Peyer's patch (tissue), 4 donors: ENCODE data around the gene TBX18.

Source experiments
- POLR2A ChIP-seq, 2 donors: fragments of 450-650 bp; IDR thresholded peaks; one replicate each; pipeline ENCODE4 v1.5.1; 2017; ENCODE audit warnings: antibody characterized with exemption in 2 of 2, mild to moderate bottlenecking in 2 of 2, moderate library complexity in 2 of 2
- TF ChIP-seq, protein P1 (sequence below), 6 experiments: fragments of 450-650 bp in 4 of 6; fragments of 200-600 bp in 2 of 6; sonication (generic) in 1 of 6; IDR thresholded peaks; one replicate each; pipeline ENCODE4 v1.5.1; 2017 to 2019; ENCODE audit warnings: antibody characterized with exemption in 6 of 6, mild to moderate bottlenecking in 3 of 6, moderate library complexity in 1 of 6

DNA sequence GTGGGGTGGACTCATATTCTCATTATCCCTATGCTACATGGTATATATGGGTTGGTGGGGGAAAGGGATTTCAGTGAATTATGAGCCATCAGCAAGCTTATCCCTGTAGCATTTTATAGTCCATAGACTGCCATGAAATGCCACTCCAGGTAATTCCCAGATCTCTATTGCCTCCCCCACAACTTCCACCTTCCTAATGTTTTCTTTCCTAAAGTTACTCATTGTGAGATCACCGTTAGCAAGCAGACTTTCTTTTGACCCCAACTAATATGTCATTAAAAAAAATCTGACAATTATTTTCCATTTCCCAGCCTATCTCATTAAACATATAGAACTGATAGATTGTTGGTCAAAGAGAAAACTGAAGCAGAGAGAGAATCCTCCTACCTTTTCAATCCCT is 40.7 kb upstream of the TBX18 start:
- TF ChIP-seq, protein P1, sequence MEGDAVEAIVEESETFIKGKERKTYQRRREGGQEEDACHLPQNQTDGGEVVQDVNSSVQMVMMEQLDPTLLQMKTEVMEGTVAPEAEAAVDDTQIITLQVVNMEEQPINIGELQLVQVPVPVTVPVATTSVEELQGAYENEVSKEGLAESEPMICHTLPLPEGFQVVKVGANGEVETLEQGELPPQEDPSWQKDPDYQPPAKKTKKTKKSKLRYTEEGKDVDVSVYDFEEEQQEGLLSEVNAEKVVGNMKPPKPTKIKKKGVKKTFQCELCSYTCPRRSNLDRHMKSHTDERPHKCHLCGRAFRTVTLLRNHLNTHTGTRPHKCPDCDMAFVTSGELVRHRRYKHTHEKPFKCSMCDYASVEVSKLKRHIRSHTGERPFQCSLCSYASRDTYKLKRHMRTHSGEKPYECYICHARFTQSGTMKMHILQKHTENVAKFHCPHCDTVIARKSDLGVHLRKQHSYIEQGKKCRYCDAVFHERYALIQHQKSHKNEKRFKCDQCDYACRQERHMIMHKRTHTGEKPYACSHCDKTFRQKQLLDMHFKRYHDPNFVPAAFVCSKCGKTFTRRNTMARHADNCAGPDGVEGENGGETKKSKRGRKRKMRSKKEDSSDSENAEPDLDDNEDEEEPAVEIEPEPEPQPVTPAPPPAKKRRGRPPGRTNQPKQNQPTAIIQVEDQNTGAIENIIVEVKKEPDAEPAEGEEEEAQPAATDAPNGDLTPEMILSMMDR (IDR thresholded peaks at IDR 0.05), result no peak
- TF ChIP-seq POLR2A (IDR thresholded peaks at IDR 0.05), result no peak
